Activated CD8-positive, alpha-beta memory T cell treated with anti-CD3 and anti-CD28 coated beads, Interleukin-2, amount 50 U/mL, for 4 hours (primary cell): Measurements from ENCODE around the gene NCS1.

Experiments
- DNase-seq: peaks from one replicate; pipeline ENCODE4 v3.0.0-alpha.2; 2020

NCS1 gene

GRCh38 chr9:130149031-130149430 lies 23.2 kb upstream of the NCS1 start:
- no peak for DNase-seq

- DNase-seq, result no peak
Observed at GRCh38 chr9:130149654-130150286, 22.4 kb upstream of the NCS1 start.

- no peak for DNase-seq
Observed at GRCh38 chr9:130150779-130151382, 21.3 kb upstream of the NCS1 start.

GRCh38 chr9:130154816-130155215 lies 17.4 kb upstream of the NCS1 start:
- DNase-seq, result no peak

GRCh38 chr9:130155647-130156046 lies 16.6 kb upstream of the NCS1 start:
- no peak for DNase-seq

- DNase-seq, result no peak
Observed at GRCh38 chr9:130156672-130157071, 15.5 kb upstream of the NCS1 start.

GRCh38 chr9:130157079-130157478 lies 15.1 kb upstream of the NCS1 start:
- no peak for DNase-seq

- DNase-seq, result no peak
Observed at GRCh38 chr9:130158001-130158400, 14.2 kb upstream of the NCS1 start.

- DNase-seq, result no peak
Observed at GRCh38 chr9:130159057-130159456, 13.1 kb upstream of the NCS1 start.

- DNase-seq, result no peak
Observed at GRCh38 chr9:130159915-130160670, 12.1 kb upstream of the NCS1 start.

GRCh38 chr9:130160862-130161470 lies 11.2 kb upstream of the NCS1 start:
- no peak for DNase-seq

- DNase-seq, result no peak
Observed at GRCh38 chr9:130165579-130165978, 6.6 kb upstream of the NCS1 start.

- DNase-seq, result no peak
Observed at GRCh38 chr9:130166399-130166798, 5.8 kb upstream of the NCS1 start.

GRCh38 chr9:130167927-130168326 lies 4.3 kb upstream of the NCS1 start:
- no peak for DNase-seq

- DNase-seq, result no peak
Observed at GRCh38 chr9:130171226-130172148, 717 bp upstream of the NCS1 start.

GRCh38 chr9:130172858-130173665 lies 858 bp downstream of the NCS1 start:
- peak; percentile 74 for DNase-seq

GRCh38 chr9:130173666-130173983 lies 1.4 kb downstream of the NCS1 start:
- DNase-seq, result no peak

- DNase-seq, result no peak
Observed at GRCh38 chr9:130174025-130174424, 1.8 kb downstream of the NCS1 start.

GRCh38 chr9:130174920-130175321 lies 2.7 kb downstream of the NCS1 start:
- DNase-seq, result no peak

GRCh38 chr9:130175355-130175754 lies 3.2 kb downstream of the NCS1 start:
- DNase-seq, result no peak

- DNase-seq, result no peak
Observed at GRCh38 chr9:130176760-130177159, 4.6 kb downstream of the NCS1 start.
